ENCODE measurements around the gene ARHGAP1.

GRCh38 chr11:46680164-46680760 lies 20.2 kb downstream of the ARHGAP1 start:
- TF ChIP-seq CTCF (IDR thresholded peaks at IDR 0.05) (no peak), POLR2A (IDR thresholded peaks at IDR 0.05) (no peak)

Measured in thyroid gland (tissue), 4 donors.